Mesodermal cell (in vitro differentiated cells): ENCODE results near the gene LMBR1.

Experiments
- H3K27ac ChIP-seq: 2 replicates; pipeline ENCODE4 v1.7.0; 2013; ENCODE audit warnings: mild to moderate bottlenecking, low read depth, low read length, moderate library complexity; ENCODE audit not compliant: severe bottlenecking
- H3K36me3 ChIP-seq: 2 replicates; pipeline ENCODE4 v1.7.1; 2013; ENCODE audit warnings: mild to moderate bottlenecking, low read length, moderate library complexity; ENCODE audit not compliant: control insufficient read depth, insufficient read depth
- H3K4me1 ChIP-seq: one replicate; pipeline ENCODE4 v1.7.1; 2013; ENCODE audit warnings: mild to moderate bottlenecking, low read length; ENCODE audit not compliant: insufficient read depth, control insufficient read depth, poor library complexity, severe bottlenecking
- H3K4me3 ChIP-seq: 2 replicates; pipeline ENCODE4 v1.7.0; 2013; ENCODE audit warnings: low read length, control low read depth, mild to moderate bottlenecking; ENCODE audit not compliant: insufficient read depth, poor library complexity, severe bottlenecking; ENCODE audit errors: extremely low read depth
- H3K9me3 ChIP-seq: 2 replicates; pipeline ENCODE4 v1.7.1; 2013; ENCODE audit warnings: mild to moderate bottlenecking, low read length, moderate library complexity; ENCODE audit not compliant: control insufficient read depth
- WGBS, 2 experiments: methylation state at CpG; one replicate each; pipeline ENCODE4 v1.1.5; 2013; ENCODE audit warnings: missing lambda C conversion rate in 2 of 2; ENCODE audit not compliant: insufficient coverage in 2 of 2; 5-methylcytosine and 5-hydroxymethylcytosine counted together

The LMBR1 gene

DNA sequence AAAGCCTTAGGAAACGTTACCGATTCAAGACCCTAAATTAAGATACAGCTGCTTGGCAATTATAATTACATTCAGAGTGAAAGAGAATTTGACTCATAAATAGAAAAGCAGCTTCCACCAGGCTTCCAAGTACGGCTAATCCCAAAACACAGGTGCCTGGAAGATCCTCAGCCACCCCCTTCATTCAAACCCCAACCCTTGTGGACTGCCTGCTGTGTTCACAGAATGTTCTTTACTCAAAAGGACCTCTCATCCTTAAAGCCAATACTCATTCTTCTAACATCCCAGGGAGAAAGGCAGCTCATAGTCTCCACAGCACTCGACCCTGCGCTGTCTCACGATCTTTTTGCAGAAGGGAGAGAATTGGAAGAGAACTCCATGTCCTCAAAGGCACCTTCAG is 219.5 kb downstream of the LMBR1 start:
- H3K9me3 ChIP-seq: no peaks in the 10 kb centered on the region
- H3K27ac ChIP-seq: no peak overlapping the region
- WGBS, 2 experiments: 74 to 87% methylated on average over 3 to 4 of the region's 6 CpGs
- H3K36me3 ChIP-seq: peaks cover 25% of the 10 kb centered on the region
- H3K4me1 ChIP-seq: no peaks in the 10 kb centered on the region
- no peak overlapping the region for H3K4me3 ChIP-seq

DNA sequence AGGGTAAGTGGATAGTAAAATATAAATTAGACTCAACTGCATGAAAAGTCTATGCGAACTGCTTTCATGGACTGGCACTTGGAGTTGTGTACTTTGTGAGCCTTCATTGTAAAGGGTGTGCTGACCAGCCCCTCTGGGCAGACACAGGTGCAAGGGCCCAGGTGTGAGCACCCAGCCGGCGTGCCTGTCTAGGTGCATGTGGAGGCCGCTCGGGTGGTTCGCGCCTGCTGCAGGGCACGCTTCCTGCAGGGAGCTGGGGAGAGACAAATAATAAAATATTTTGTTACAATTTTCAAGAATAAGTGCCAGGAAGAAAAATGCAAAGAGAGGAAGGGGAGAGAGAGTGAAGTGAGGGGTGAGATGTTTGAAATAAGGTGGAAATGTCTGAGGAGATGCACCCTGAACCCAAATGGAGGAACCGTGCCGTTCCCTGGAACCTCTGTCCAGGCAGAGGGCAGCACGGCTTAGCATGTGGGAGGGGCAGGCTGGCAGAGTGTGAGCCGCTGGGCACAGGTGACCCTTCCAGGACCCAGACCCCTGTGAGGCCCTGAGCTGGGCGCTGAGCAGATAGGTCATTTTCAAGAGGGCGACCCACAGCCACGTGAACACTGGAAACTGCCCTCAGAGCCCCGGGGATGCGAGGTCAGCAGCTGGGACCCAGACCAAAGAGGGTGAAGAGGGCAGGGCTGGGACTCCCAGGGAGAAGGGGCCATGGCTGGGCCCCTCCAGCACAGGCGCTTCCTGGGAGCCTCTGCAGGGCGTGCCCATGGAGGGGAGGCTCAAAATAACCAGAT is 223.8 kb downstream of the LMBR1 start:
- Histone ChIP-seq H3K36me3 (peaks cover 12% of the 10 kb centered on the region), H3K27ac (no peak overlapping the region), H3K9me3 (no peaks in the 10 kb centered on the region), H3K4me1 (no peaks in the 10 kb centered on the region), H3K4me3 (no peak overlapping the region)
- WGBS, 2 experiments: 94% methylated on average over 12 to 16 of the region's 19 CpGs

DNA sequence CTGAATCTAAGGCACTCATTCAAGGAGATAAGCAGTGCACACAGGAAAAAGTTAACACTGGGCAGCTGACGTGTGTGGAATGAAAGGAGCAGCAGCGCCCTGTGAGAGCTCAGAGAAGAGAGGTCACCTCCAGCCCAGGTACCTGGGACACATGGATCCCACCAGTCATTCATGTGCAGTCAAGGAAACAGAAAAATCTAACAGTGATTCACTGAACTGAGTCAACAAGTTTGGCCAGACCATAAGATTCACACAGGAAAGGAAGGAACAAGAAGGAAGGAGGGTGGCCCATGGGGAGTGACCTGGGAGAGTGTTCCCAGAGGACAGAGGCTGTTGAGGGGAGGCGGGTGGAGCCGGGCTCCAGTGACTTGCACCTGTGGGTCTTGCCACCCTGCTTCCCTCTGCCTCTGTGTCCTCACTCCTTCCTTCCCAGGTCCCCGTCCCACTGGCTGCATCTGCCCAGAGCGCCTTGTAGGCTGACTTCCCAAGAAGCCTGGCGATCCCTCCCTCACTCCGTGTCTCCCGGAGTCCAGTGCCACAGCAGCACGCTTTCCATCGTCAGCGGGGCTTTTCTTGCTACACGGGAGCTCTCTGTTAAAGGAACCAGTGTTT is 224.7 kb downstream of the LMBR1 start:
- Histone ChIP-seq H3K36me3 (peaks cover 12% of the 10 kb centered on the region), H3K9me3 (no peaks in the 10 kb centered on the region), H3K4me1 (no peaks in the 10 kb centered on the region), H3K27ac (no peak overlapping the region), H3K4me3 (no peak overlapping the region)
- WGBS, 2 experiments: 93 to 96% methylated on average over 11 to 13 of the region's 13 CpGs

DNA sequence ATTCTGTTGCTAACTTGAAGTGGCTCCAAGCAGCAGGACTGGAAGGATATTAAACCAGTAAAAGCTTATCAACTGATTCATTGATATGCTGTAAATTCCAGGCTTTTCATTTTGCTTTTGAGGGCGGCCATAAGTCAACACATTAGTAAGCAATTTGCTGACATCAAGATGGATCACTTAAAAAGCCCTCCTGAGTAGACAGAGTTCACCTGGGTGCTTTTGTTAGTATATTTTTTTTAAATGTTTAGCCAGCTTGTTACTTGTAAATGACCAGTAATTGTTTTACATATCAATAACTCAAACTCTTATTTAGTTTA is 225.9 kb downstream of the LMBR1 start:
- Histone ChIP-seq H3K4me3 (no peak overlapping the region), H3K36me3 (peaks cover 9% of the 10 kb centered on the region), H3K4me1 (no peaks in the 10 kb centered on the region), H3K9me3 (no peaks in the 10 kb centered on the region), H3K27ac (peak overlapping the region; percentile 33)
- WGBS, 2 experiments: 90% methylated on average over 1 of the region's 1 CpG; no CpG with 5 or more reads in 1 of the 2 experiments

DNA sequence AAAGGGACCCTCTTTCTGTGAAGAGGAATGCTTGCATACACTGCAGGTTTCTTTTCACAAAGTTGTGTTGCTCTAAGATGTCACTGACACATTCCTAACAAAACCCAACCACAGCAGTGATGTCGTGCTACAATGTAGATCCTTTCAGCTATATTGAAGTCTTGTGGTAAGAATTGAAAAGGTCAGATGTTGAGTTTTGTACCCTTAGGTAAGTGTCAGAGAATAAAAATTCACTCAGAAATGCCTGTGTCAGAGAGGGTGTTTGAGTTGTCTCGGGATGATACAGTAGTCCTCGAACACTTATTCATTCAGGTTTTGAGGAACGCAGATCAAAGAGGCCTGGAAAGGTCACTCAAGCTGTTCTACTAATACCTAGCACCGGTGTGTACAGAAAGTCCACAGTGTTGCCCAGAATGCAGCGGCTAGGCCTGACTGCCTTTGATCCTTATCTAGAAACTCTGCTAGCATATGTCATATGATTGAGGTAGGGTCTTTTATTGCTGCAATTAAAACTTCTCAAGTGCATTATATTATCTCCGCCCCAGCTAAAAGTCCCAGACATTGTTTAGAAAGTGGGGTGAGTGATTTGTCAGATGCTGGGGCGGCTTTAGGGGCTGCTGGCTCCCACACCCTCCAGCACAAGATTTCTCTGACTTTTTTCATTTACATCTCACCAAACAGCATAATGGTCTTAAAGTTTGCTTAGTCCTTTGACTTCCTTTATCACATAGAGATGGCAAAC is 226.4 kb downstream of the LMBR1 start:
- 81 to 85% methylated on average over 3 to 4 of the region's 8 CpGs for WGBS, 2 experiments
- Histone ChIP-seq H3K9me3 (no peaks in the 10 kb centered on the region), H3K36me3 (peaks cover 7% of the 10 kb centered on the region), H3K4me1 (no peaks in the 10 kb centered on the region), H3K27ac (peak overlapping the region; percentile 33), H3K4me3 (no peak overlapping the region)

DNA sequence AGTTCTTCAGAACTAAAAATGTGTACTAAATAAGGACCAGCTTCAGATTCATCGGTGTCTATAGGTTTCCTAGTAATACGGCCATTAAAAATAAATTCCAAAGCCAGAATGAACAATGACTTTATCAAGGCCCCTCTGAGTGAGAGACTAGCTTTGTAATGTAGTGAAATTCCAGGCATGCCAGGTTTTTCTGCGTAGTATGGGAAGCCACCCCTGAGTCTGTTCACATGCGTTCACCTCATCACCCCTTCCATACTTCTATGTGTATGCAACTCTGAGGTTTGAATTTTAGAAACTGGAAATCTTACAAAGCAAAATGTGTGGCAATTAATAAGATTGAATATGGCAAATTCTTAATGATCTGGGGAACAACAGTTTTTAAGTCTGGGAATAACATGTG is 227.9 kb downstream of the LMBR1 start:
- H3K36me3 ChIP-seq: peaks cover 3% of the 10 kb centered on the region
- H3K4me3 ChIP-seq: no peak overlapping the region
- no peaks in the 10 kb centered on the region for H3K9me3 ChIP-seq
- H3K4me1 ChIP-seq: no peaks in the 10 kb centered on the region
- H3K27ac ChIP-seq: peak overlapping the region; percentile 30
- no CpG with 5 or more reads among the region's 4 CpGs for WGBS, 2 experiments

DNA sequence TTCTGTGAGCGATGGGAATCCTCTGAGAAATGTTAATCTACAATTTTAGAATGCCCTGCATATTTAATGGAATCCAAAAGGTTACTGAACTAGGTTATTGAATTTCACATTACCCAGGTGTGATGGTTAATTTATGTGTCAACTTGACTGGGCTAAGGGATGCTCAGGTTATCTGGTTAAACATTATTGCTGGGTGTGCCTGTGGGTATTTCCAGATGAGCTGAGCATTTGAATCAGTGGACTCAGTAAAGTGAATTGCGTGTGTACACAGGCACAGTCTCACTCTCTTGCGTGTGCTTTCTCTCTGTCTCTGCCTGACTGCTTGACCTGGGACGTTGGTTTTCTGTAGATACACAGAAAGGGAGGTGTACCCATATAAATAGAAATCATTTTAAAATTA is 230.7 kb downstream of the LMBR1 start:
- Histone ChIP-seq H3K36me3 (no peaks in the 10 kb centered on the region), H3K27ac (no peak overlapping the region), H3K9me3 (no peaks in the 10 kb centered on the region), H3K4me1 (no peaks in the 10 kb centered on the region), H3K4me3 (no peak overlapping the region)
- WGBS, 2 experiments: 83% methylated on average over 1 of the region's 4 CpGs; no CpG with 5 or more reads in 1 of the 2 experiments

DNA sequence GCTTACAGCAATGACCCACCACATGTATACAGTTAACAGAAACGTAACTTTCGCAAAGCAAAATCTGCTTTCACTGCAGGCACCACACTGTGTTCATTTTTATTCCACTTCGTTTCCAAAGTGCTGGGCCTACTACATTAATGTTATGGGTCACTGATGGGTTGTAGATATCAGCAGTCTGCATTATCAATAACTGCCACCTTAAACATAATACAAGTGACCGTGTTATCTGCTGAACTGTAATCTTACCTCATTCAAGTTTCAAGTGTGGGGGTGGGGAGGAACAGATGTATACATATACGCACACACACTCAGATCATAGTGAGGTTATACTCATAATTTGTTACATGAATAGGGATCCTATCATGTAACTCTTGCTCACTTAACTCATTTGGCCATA is 231.3 kb downstream of the LMBR1 start:
- H3K4me1 ChIP-seq: no peaks in the 10 kb centered on the region
- WGBS, 2 experiments: 80 to 92% methylated on average over 1 to 3 of the region's 5 CpGs

DNA sequence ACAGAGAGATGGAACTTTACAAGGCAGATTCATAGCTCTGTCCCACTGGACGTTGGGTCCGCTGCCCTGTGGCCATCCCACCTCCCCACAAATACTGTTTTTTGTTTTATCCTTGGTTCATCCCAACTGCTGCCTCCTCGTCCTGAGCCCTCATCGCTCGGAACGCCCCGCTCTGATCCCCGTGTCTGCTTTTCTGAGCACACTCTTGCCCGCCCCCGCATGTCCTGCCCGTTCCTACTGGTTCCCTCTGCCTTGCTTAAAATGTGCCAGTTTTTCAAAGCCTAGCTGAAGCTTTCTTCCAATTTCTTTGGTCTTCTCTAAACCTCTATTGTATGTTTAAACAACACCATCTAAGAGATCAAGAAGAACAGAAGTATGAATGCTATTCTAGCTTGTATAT is 233.0 kb downstream of the LMBR1 start:
- no peaks in the 10 kb centered on the region for H3K36me3 ChIP-seq
- 87 to 94% methylated on average over 11 of the region's 11 CpGs for WGBS, 2 experiments
- H3K4me3 ChIP-seq: no peak overlapping the region
- H3K4me1 ChIP-seq: no peaks in the 10 kb centered on the region
- H3K9me3 ChIP-seq: no peaks in the 10 kb centered on the region
- H3K27ac ChIP-seq: no peak overlapping the region

More for the DNA sequence above, 231.3 kb downstream of the LMBR1 start:
- no peaks in the 10 kb centered on the region for H3K36me3 ChIP-seq
- no peak overlapping the region for H3K27ac ChIP-seq
- no peaks in the 10 kb centered on the region for H3K9me3 ChIP-seq
- no peak overlapping the region for H3K4me3 ChIP-seq

DNA sequence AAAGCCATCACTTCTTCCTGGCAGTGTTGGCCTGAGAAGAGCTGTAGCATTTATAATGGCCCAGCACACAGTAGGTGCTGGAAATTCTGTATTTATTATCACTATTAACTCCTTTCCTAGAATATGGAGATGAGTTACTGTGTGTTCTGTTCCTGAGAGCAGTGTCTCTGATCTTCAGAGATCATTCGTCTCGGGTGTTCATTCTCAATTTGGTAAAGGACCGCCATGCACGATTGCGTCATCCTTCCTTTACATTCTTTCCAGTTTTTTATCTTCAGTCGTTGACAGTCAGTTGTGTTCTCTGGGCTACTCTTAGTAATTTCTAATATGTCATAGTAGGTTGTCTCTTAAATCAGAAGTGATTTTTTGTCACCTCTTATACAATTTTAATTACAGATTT is 233.8 kb downstream of the LMBR1 start:
- H3K9me3 ChIP-seq: no peaks in the 10 kb centered on the region
- 90 to 94% methylated on average over 2 to 3 of the region's 6 CpGs for WGBS, 2 experiments
- no peak overlapping the region for H3K27ac ChIP-seq
- no peak overlapping the region for H3K4me3 ChIP-seq
- H3K36me3 ChIP-seq: no peaks in the 10 kb centered on the region
- H3K4me1 ChIP-seq: no peaks in the 10 kb centered on the region

DNA sequence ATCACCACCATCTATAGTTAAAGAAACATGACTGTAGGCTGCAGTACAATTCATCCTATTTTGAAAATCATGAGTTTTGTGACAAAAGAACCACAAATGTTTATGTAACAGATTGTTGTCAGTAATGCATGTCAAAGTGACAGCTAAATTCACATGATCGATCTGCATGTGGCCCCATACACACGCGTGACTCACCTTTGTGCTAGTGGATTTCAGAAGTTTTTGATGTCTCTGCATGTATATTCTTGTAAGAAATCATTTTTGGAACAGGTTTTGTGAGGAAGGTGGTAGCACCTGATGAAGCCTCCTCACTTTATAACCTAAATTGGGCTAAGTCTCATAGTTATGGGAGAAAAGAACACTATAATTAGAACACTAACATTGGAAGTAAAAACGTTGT is 235.3 kb downstream of the LMBR1 start:
- Histone ChIP-seq H3K9me3 (no peaks in the 10 kb centered on the region), H3K4me3 (no peak overlapping the region), H3K4me1 (no peaks in the 10 kb centered on the region), H3K36me3 (no peaks in the 10 kb centered on the region), H3K27ac (no peak overlapping the region)
- WGBS, 2 experiments: 90 to 100% methylated on average over 3 of the region's 4 CpGs
